Measurements from ENCODE around the gene TRIM8.

TRIM8 gene

GRCh38 chr10:102701796-102702195 lies 57.5 kb downstream of the TRIM8 start:
- DNase-seq (ENCODE audit: low read depth) = no peak

GRCh38 chr10:102702742-102703141 lies 58.5 kb downstream of the TRIM8 start:
- DNase-seq (ENCODE audit: low read depth) = no peak

GRCh38 chr10:102704915-102705314 lies 60.6 kb downstream of the TRIM8 start:
- no peak for DNase-seq (ENCODE audit: low read depth)

GRCh38 chr10:102705531-102705930 lies 61.3 kb downstream of the TRIM8 start:
- DNase-seq (ENCODE audit: low read depth) = no peak
